ENCODE results near the gene MAGI1. TPM values are rescaled to one million over a fixed set of nuclear protein-coding genes. Genes with fewer than 3 reads are reported as not detected.

Gene MAGI1
- 10.2 and 11.1 TPM in 2 replicates for total RNA-seq

DNA sequence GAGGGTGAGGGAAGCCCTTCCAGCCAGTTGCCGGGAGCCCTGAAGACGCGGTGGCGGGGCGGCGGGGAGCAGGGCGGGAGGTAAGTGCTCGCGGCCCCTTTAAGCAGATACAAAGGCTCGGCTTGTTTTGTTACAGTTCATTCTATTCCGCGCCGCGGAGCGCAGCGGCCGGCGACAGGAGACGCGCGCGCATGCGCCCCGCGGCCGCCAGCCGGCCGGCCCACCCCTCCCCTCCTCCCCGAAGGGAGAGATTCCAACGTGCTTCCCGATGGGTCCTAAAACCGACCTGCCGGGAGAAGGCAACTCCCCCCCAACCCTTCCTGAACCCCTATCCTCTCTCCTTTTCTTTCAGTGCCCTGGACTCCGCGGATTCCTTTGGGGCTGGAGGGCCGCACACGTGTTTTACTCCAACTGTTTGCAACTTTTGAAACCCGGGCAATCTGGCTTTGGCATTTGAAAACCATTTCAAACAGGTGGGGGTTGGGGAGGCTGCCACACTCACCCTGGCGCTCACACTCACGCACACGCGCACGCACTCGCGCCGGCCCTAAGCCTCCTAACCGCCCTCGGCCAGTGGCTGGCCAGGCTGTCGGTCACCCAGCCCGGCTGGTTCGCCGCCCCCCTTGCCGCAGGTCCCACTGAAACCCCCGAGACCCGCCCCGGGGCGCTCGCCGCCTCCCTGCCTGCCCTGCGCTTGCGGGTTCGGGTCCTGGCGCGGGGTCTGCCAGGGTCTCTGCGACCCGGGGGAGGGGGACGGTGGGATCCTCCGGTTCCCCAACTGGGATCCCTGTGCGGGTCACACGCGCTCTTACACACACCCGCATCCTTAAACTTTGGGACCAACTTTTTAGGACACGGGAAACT, at the start of gene MAGI1:
MAGI1 (minus strand) TSS at position 193 of the 864 bp plus-strand sequence. CDS start 610 bp downstream, outside the sequence.

Other genes with a start within 250 kb of the MAGI1 start
- 16.9 and 17.9 TPM in 2 replicates for gene SLC25A26, start 182.1 kb upstream of the MAGI1 start, total RNA-seq